T-helper 1 cell treated with Interleukin-12 subunit alpha and Interleukin-12 subunit beta and Interleukin-4 antibody, amounts not matched to agents 30 μg/mL and 1 μg/mL, for 36 hours (primary cell): Measurements from ENCODE around the gene ALG11.
"Not testable (repeated sequence)": the region's sequence is repeated elsewhere in the genome, so short reads cannot be mapped to it uniquely, and the experiment has no call there.

ENCODE experiments used
- H3K27ac Mint-ChIP-seq: one replicate; pipeline ENCODE4 v1.8.0; 2021; ENCODE audit warnings: mild to moderate bottlenecking, mixed read lengths
- H3K27me3 Mint-ChIP-seq: one replicate; pipeline ENCODE4 v1.8.0; 2021; ENCODE audit warnings: low read depth, mixed read lengths
- H3K36me3 Mint-ChIP-seq: one replicate; pipeline ENCODE4 v1.8.0; 2021; ENCODE audit warnings: low read depth, mixed read lengths
- H3K4me1 Mint-ChIP-seq: one replicate; pipeline ENCODE4 v1.8.0; 2021; ENCODE audit warnings: low read depth, mixed read lengths
- H3K4me3 Mint-ChIP-seq: one replicate; pipeline ENCODE4 v1.8.0; 2021; ENCODE audit warnings: mild to moderate bottlenecking, moderate library complexity, mixed read lengths
- H3K9me3 Mint-ChIP-seq: one replicate; pipeline ENCODE4 v1.8.0; 2021; ENCODE audit warnings: mixed read lengths

Gene ALG11

DNA sequence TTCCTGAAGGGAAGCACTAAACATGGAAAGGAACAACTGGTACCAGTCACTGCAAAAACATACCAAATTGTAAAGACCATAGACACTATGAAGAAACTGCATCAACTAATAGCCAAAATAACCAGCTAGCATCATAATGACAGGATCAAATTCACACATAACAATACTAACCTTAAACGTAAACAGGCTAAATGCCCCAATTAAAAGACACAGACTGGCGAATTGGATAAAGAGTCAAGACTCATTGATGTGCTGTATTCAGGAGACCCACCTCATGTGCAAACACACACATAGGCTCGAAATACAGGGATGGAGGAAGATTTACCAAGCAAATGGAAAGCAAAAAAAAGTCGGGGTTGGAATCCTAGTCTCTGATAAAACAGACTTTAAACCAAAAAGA is 27.3 kb upstream of the ALG11 start:
- not testable (repeated sequence) for H3K4me1 Mint-ChIP-seq, H3K36me3 Mint-ChIP-seq, H3K4me3 Mint-ChIP-seq, H3K27ac Mint-ChIP-seq, H3K9me3 Mint-ChIP-seq
- H3K27me3 Mint-ChIP-seq: peaks cover 29% of the 10 kb centered on the region

DNA sequence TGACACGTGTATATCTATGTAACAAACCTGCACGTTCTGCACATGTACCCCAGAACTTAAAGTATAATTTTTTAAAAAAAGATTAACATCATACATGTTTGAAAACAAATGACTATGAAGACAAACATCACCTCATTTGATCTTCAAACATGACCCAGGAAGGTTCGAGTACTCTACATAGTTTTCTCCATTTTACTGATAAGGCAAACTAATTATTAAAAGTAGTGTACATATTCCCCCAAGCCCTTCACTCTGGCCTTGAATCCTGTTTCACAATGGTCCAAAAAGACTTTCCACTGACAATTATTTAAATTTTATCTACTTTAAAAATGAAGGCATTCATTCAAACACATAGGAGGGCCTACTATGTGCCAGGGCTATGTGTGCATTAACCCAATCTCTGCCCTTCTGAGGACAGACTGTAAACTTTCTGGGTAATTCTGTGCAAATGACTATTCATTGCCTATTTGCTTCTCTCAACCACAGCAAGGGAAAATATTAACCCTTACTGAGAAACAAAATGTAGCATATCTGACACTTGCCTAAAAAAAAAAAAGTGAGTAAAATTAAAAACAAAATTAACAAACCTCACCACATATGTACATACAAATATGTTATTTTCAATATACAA is 23.1 kb upstream of the ALG11 start:
- Mint-ChIP-seq H3K36me3 (no peaks in the 10 kb centered on the region), H3K9me3 (no peaks in the 10 kb centered on the region), H3K27ac (no peak overlapping the region), H3K4me1 (no peaks in the 10 kb centered on the region), H3K4me3 (no peak overlapping the region), H3K27me3 (peaks cover 29% of the 10 kb centered on the region)

DNA sequence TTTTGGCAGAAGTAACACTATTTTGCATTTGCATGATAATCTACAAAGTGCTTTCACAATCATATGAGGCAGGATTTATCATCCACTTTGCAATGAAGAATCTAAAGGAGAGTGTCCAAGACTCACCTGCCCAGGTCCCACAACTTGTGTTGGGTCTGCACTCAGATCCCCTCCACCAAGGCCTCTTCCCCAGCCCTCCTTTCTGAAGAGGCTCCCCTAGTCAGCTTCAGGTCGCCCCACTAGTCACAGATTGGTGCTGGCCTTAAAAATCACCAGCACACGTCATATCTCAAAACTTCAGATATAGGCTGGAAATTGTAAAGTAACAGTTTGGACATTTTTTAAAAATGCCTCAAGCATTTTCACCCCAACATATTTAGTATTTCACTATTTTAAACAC is 18.5 kb upstream of the ALG11 start:
- H3K36me3 Mint-ChIP-seq: no peaks in the 10 kb centered on the region
- H3K4me3 Mint-ChIP-seq: no peak overlapping the region
- H3K9me3 Mint-ChIP-seq: no peaks in the 10 kb centered on the region
- no peak overlapping the region for H3K27ac Mint-ChIP-seq
- H3K4me1 Mint-ChIP-seq: peaks cover 3% of the 10 kb centered on the region
- H3K27me3 Mint-ChIP-seq: peaks cover 18% of the 10 kb centered on the region

DNA sequence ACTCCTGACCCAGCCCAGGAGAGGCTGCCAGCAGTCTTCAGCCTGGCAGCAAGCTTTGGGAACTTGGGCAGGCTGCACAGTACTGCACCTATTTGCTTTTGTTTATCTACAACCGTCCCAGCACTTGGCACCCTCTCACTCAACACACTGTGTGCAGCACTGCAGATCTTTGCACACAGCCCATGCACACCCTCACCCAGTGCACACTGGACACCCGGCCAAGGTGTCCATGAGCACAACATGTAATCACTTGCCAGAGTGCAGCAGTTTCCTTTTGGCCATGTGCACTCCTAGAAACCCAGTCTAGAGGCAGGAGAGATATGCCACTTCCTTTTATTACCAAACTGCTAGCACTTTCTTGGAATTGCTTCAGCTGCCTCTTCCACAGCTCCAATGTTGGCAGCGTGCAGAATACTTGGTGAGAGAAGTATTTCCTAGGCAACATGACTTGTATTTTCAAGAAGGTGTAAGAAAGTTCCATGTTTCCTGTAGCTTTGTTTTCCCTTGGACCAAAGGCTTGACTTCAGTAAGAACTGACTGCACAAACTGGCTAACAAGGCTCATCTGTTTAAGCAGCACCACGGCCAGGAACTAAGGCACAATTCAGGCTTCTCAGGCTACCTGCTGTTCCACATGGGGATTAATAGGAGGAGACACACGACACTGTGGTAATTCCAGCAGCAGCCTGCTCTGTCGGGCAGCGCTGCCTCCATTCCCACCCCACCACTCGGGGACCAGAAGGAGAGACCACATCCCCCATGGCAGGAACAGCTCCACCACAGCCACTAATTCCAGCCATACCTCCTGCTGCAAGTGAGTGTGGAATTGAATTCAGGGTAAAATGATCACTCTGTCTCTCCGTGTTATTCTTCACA is 16.3 kb upstream of the ALG11 start:
- Mint-ChIP-seq H3K27me3 (peaks cover 24% of the 10 kb centered on the region), H3K36me3 (no peaks in the 10 kb centered on the region), H3K4me3 (no peak overlapping the region), H3K9me3 (no peaks in the 10 kb centered on the region), H3K27ac (no peak overlapping the region), H3K4me1 (peaks cover 3% of the 10 kb centered on the region)

DNA sequence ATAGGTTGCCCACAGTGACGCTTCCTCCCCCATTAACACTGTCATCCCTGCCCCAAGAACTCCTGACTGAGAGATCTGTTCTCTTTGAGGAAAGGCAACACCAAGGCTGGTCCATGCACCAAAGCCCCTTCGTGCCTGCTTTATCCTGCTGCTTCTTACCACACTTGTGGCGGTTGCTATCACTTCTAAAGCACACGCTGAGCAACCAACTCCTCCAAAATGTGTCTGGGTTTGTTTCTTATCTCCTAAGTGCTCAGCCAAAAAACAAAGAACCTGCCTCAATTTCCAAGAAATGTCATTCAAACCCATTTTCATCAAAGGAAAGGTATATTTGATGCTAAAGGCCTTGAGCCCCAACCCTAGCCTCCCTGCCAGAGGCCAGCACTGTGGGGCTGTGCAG is 15.6 kb upstream of the ALG11 start:
- Mint-ChIP-seq H3K4me1 (peaks cover 3% of the 10 kb centered on the region), H3K36me3 (no peaks in the 10 kb centered on the region), H3K27me3 (peaks cover 24% of the 10 kb centered on the region), H3K4me3 (no peak overlapping the region), H3K9me3 (no peaks in the 10 kb centered on the region), H3K27ac (no peak overlapping the region)

DNA sequence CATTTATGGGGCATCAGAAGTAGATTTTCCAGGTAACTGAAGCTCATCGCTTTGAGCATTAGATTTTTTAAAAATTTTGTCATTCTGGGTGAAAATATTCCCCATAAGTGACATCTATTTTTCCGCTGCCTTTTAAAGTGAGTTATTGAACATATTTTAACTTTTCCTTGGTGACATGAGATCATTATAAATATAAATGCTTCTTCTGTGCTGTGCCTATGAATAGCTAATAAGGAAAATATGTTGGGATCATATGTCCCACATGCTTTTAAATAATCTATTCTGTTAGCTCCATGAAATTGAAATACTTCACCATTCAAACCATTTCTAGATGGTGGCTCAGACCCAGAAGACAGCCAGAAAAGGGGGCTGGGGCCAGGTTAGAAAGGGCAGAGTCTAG is 15.0 kb upstream of the ALG11 start:
- no peaks in the 10 kb centered on the region for H3K9me3 Mint-ChIP-seq
- no peak overlapping the region for H3K4me3 Mint-ChIP-seq
- H3K36me3 Mint-ChIP-seq: no peaks in the 10 kb centered on the region
- peaks cover 24% of the 10 kb centered on the region for H3K27me3 Mint-ChIP-seq
- no peak overlapping the region for H3K27ac Mint-ChIP-seq
- H3K4me1 Mint-ChIP-seq: peaks cover 3% of the 10 kb centered on the region

DNA sequence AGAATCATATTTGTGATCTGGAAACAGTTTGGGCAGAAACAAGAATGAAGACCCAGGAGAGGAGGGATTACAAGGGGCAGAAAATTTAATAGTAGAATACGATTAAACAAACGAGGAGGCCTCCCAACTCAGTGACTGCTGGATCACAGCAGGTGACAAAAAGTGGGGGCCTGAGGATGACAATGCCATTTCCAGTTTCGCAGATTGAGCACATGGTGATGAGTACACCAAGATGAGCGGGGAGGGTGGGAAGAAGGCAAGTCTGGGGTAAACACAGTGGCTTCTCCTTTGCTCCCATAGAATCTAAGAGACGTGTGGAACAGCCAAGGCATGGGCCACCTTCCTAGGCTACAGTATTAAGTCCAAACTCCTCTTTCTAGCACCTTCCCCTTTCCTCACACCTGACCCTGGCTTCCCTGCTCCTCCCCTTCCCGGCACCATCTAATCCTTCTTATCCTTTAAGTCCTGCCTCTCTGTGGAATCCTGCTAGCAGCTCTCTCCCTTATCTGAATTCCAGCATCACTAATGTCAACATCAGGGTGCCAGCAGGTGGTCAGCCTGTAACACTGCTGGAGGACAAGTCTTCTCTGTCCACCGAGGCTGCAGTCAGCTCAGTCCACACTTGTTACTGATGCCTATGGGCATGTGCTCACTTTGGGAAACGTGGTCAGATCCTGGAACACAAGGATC is 14.4 kb upstream of the ALG11 start:
- no peak overlapping the region for H3K27ac Mint-ChIP-seq

DNA sequence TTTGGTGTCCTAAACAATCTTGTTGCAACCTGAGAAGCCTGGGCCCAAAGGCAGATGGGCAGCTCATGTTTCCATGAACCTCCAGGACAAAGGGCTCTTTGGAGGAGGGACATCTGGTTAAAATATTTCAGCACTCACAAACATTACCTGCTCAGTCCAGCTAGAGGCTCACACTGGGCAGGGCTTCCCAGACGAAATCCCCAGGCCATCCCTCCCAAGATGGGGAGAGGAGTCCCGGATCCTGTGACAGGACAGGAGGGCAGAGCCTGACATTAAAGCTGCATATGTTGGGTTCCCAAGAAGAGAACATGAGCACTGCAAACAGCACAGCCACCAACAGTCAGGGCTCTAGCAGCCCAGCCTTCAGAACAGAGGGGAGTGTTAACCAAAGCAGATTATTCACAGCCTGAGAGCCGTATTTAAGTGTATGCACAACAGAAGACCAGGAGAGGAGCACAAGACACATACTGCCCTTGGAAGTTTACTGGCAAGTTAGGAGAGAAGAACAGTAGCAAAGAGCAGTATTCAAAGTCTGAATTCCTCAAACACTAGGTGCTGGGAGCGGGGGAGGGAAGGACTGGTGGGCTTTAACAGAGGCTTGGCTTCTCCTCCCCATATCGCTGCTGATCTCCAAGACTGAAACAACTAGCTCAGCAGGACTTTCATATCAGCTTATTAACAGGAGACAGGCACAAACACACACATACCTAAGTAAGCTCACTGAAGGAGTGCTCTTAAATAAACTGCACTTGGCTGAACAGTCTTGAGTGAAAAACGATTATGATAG is 13.3 kb upstream of the ALG11 start:
- Mint-ChIP-seq H3K27me3 (peaks cover 24% of the 10 kb centered on the region), H3K27ac (no peak overlapping the region), H3K4me1 (peaks cover 3% of the 10 kb centered on the region), H3K9me3 (no peaks in the 10 kb centered on the region), H3K36me3 (no peaks in the 10 kb centered on the region), H3K4me3 (no peak overlapping the region)

More for the DNA sequence above, 14.4 kb upstream of the ALG11 start:
- peaks cover 3% of the 10 kb centered on the region for H3K4me1 Mint-ChIP-seq
- no peak overlapping the region for H3K4me3 Mint-ChIP-seq
- H3K36me3 Mint-ChIP-seq: no peaks in the 10 kb centered on the region
- H3K27me3 Mint-ChIP-seq: peaks cover 24% of the 10 kb centered on the region
- H3K9me3 Mint-ChIP-seq: no peaks in the 10 kb centered on the region

DNA sequence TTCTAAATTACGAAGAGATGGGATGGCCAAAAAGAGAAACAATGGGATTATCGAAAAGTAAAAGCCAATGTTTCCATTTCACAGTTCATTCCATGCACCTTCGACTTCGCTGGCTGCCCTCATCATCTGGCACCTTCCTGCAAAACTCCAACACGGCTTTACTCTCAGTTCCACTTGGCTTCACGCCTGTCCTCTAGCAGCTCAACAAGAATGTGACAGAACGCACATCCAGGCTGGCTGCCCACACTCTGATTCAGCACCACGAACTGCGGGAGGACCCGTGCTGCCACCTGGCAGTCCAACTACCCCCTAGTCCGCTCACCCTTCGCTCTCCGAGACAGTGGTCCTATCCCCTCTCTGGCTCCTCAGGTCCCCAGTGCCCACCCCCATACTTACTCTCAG is 12.7 kb upstream of the ALG11 start:
- peaks cover 3% of the 10 kb centered on the region for H3K4me1 Mint-ChIP-seq
- no peaks in the 10 kb centered on the region for H3K36me3 Mint-ChIP-seq
- H3K9me3 Mint-ChIP-seq: no peaks in the 10 kb centered on the region
- no peak overlapping the region for H3K27ac Mint-ChIP-seq
- H3K27me3 Mint-ChIP-seq: peaks cover 21% of the 10 kb centered on the region
- no peak overlapping the region for H3K4me3 Mint-ChIP-seq

DNA sequence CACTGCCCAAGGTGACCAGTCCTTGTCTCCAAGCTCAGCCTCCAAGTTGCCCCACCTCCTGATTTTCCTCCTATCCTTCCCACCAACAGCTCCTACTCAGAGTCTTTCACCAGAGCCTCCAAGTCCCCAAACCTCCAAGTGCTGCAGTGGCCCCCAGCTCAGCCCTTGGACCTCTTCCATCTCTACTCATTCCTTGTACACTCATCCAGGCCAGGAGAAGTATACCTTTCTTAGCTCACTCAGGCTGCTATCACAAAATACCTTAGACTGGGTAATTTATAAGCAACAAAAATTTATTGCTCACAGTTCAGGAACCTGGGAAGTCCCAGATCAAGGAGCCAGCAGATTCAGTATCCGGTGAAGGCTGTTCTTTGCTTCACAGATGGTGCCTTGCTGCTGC is 12.3 kb upstream of the ALG11 start:
- H3K4me3 Mint-ChIP-seq: no peak overlapping the region
- peaks cover 20% of the 10 kb centered on the region for H3K27me3 Mint-ChIP-seq
- H3K27ac Mint-ChIP-seq: no peak overlapping the region

DNA sequence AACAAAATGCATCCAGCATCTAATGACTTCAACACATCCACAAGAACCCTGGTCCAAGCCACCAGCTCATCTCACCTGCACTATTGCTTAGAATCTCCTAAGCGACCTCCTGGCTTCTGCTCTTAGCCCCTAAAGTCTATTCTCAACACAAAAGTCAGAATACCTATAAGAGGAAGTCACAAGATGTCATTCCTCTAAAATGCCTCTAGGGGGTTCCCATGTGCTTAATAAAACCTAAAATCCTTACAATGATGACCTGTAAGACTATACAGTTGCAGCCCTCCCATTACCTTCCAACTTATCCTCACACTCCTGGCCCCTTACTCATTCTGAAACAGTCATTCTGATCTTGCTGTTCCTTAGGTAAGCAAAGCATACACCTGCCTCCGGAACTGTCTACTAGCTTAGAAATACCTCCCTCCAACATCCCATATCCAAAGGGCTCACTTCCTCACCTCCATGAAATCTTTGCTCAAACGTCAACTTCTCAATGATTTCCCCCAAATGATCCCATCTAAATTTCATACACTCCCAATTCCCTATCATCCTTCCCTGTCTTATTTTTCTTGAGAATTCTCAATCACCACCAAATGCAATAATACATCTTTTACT is 11.0 kb upstream of the ALG11 start:
- Mint-ChIP-seq H3K27me3 (peaks cover 17% of the 10 kb centered on the region), H3K9me3 (no peaks in the 10 kb centered on the region), H3K4me1 (no peaks in the 10 kb centered on the region), H3K4me3 (no peak overlapping the region), H3K36me3 (no peaks in the 10 kb centered on the region), H3K27ac (no peak overlapping the region)

More for the DNA sequence above, 12.3 kb upstream of the ALG11 start:
- H3K4me1 Mint-ChIP-seq: peaks cover 3% of the 10 kb centered on the region
- H3K36me3 Mint-ChIP-seq: no peaks in the 10 kb centered on the region
- H3K9me3 Mint-ChIP-seq: no peaks in the 10 kb centered on the region

DNA sequence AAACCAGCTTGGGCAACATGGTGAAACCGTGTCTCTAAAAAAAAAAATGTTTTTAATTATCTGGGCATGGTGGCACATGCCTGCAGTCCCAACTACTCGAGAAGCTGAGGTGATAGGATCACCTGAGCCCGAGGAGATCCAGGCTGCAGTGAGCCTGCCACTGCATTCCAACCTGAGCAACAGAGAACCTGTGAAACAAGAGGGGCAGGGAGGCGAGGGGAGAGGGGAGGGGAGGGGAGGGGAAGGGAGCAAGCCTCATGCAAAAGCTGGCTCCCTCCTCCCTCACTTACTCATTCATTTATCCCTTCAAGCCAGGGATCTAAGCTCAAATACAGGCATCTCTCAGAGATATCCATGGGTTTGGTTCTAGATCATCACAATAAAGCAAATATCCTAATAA is 9.8 kb upstream of the ALG11 start:
- no peak overlapping the region for H3K27ac Mint-ChIP-seq
- no peak overlapping the region for H3K4me3 Mint-ChIP-seq
- H3K9me3 Mint-ChIP-seq: no peaks in the 10 kb centered on the region
- no peaks in the 10 kb centered on the region for H3K36me3 Mint-ChIP-seq
- H3K27me3 Mint-ChIP-seq: peaks cover 22% of the 10 kb centered on the region
- no peaks in the 10 kb centered on the region for H3K4me1 Mint-ChIP-seq

DNA sequence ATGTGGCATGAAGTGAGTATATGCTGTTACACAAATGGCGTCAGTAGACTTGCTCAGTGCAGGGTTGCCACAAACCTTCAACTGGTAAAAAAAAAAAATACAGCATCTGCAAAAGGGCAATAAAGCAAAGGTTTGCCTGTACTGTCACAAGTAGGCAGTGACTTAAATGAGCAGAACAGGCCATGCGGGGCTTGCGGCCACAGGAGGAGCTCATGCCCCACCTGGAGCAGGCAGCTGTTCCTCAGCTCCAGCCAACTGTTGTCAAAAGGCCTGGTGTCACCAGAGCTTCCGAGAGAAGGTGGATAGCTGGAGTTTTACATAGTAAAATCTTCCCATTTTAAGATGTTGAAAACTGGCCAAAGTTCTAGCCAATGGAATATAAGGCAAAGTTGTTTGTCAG is 8.7 kb upstream of the ALG11 start:
- H3K27me3 Mint-ChIP-seq: peaks cover 23% of the 10 kb centered on the region
- no peak overlapping the region for H3K4me3 Mint-ChIP-seq
- H3K4me1 Mint-ChIP-seq: no peaks in the 10 kb centered on the region
- no peaks in the 10 kb centered on the region for H3K9me3 Mint-ChIP-seq
- H3K27ac Mint-ChIP-seq: no peak overlapping the region
- H3K36me3 Mint-ChIP-seq: no peaks in the 10 kb centered on the region
